Measurements from ENCODE around the gene LIM2. TPM values are rescaled to one million over a fixed set of nuclear protein-coding genes. Genes with fewer than 3 reads are reported as not detected.
A peak's percentile ranks its signal among the peaks of the same experiment; 100 is the strongest.

Gene LIM2
- total and polyA plus RNA-seq, 2 donors from 2014 or later = not detected

- TF ChIP-seq CTCF (IDR thresholded peaks at IDR 0.05; ENCODE audit: borderline replicate concordance, extremely low read depth, insufficient read depth) = peak; percentile 2
- Histone ChIP-seq H3K4me1 (ENCODE audit: control insufficient read depth in 2 of 3, insufficient read depth in 2 of 3, low read depth in 1 of 3, low read length in 3 of 3) (peaks cover 0 to 17% (median 3%) of the 10 kb centered on the region in 3 donors), H3K4me3 (ENCODE audit: low read length in 3 of 3) (peak overlapping the region; percentile 85 to 94 (median 87)), H3K9me3 (ENCODE audit: control insufficient read depth in 2 of 3, insufficient read depth in 1 of 3, low read length in 3 of 3) (no peaks in the 10 kb centered on the region), H3K27ac (ENCODE audit: low read depth in 2 of 2, low read length in 2 of 2) (peak overlapping the region; percentile 97), H3K36me3 (ENCODE audit: control insufficient read depth in 2 of 3, insufficient read depth in 3 of 3, low read length in 3 of 3) (no peaks in the 10 kb centered on the region), H3K9ac (ENCODE audit: low read length in 3 of 3) (peak overlapping the region; percentile 59 to 94 (median 83)), H3K27me3 (ENCODE audit: control insufficient read depth, insufficient read depth, low read length) (no peaks in the 10 kb centered on the region)
- DNase-seq = peak; percentile 99 to 100 (median 100)
- peak; percentile 95 for FAIRE-seq
- intact Hi-C loops (cut with DNase I) = no loop called here
Measured at GRCh38 chr19:51367565-51368365, 20.0 kb downstream of the LIM2 start.

GRCh38 chr19:51367255-51367564 lies 20.6 kb downstream of the LIM2 start:
- Histone ChIP-seq H3K9me3 (ENCODE audit: control insufficient read depth in 2 of 3, insufficient read depth in 1 of 3, low read length in 3 of 3) (no peaks in the 10 kb centered on the region), H3K36me3 (ENCODE audit: control insufficient read depth in 2 of 3, insufficient read depth in 3 of 3, low read length in 3 of 3) (no peaks in the 10 kb centered on the region), H3K9ac (ENCODE audit: low read length in 3 of 3) (peak overlapping the region; percentile 54 to 94 (median 83)), H3K27ac (ENCODE audit: low read depth in 2 of 2, low read length in 2 of 2) (peak overlapping the region; percentile 97), H3K4me1 (ENCODE audit: control insufficient read depth in 2 of 3, insufficient read depth in 2 of 3, low read depth in 1 of 3, low read length in 3 of 3) (peaks cover 0 to 17% (median 5%) of the 10 kb centered on the region in 3 donors), H3K4me3 (ENCODE audit: low read length in 3 of 3) (peak overlapping the region; percentile 85 to 94 (median 87)), H3K27me3 (ENCODE audit: control insufficient read depth, insufficient read depth, low read length) (no peaks in the 10 kb centered on the region)
- no peak for TF ChIP-seq CTCF (IDR thresholded peaks at IDR 0.05; ENCODE audit: borderline replicate concordance, extremely low read depth, insufficient read depth)
- peak in 1 of 5 donors; percentile 90 for DNase-seq
- intact Hi-C loops (cut with DNase I) = no loop called here
- FAIRE-seq = no peak

GRCh38 chr19:51366389-51367254 lies 21.2 kb downstream of the LIM2 start:
- DNase-seq (peak; percentile 99), FAIRE-seq (peak; percentile 35)
- H3K4me3 ChIP-seq (ENCODE audit: low read length in 3 of 3) = peak overlapping the region; percentile 85 to 94 (median 87)
- TF ChIP-seq CTCF (IDR thresholded peaks at IDR 0.05; ENCODE audit: borderline replicate concordance, extremely low read depth, insufficient read depth) = no peak
- no peaks in the 10 kb centered on the region for H3K36me3 ChIP-seq (ENCODE audit: control insufficient read depth in 2 of 3, insufficient read depth in 3 of 3, low read length in 3 of 3)
- intact Hi-C loops (cut with DNase I) = no loop called here
- H3K27ac ChIP-seq (ENCODE audit: low read depth in 2 of 2, low read length in 2 of 2) = peak overlapping the region; percentile 97
- peaks cover 0 to 17% (median 5%) of the 10 kb centered on the region in 3 donors for H3K4me1 ChIP-seq (ENCODE audit: control insufficient read depth in 2 of 3, insufficient read depth in 2 of 3, low read depth in 1 of 3, low read length in 3 of 3)
- peak overlapping the region; percentile 83 to 94 (median 90) for H3K9ac ChIP-seq (ENCODE audit: low read length in 3 of 3)
- H3K27me3 ChIP-seq (ENCODE audit: control insufficient read depth, insufficient read depth, low read length) = no peaks in the 10 kb centered on the region
- H3K9me3 ChIP-seq (ENCODE audit: control insufficient read depth in 2 of 3, insufficient read depth in 1 of 3, low read length in 3 of 3) = no peaks in the 10 kb centered on the region
